Placental pericyte (primary cell): Measurements from ENCODE around the gene NES. TPM values are rescaled to one million over a fixed set of nuclear protein-coding genes. Genes with fewer than 3 reads are reported as not detected.

Experiments used
- total RNA-seq: library from RNA; depleted of rRNA; stranded (reverse); fragments of >200 nt; gene quantifications from 2 replicates; pipeline ENCODE4 v1.2.3, GENCODE V29; 2012

The NES gene
- 2.0 and 69.7 TPM in 2 replicates for total RNA-seq

GRCh38 chr1:156676820-156677615 lies at the start of gene NES:
NES (minus strand) TSS chr1:156677407; CDS start chr1:156677264, 143 bp downstream.

GRCh38 chr1:156705321-156705917 lies 28.2 kb upstream of the NES start, which contains the start of gene CRABP2:
CRABP2 (minus strand) TSS chr1:156705583; CDS start chr1:156705446, 137 bp downstream.

GRCh38 chr1:156641761-156642264 lies 35.4 kb downstream of the NES start, which contains the start of gene BCAN:
BCAN (plus strand) TSS chr1:156642117; CDS start chr1:156646055, 3,938 bp downstream.

GRCh38 chr1:156618853-156619581 lies 58.2 kb downstream of the NES start, which contains the start of gene HAPLN2:
HAPLN2 (plus strand) TSS chr1:156619415; CDS start chr1:156623491, 4,076 bp downstream.

Other genes starting within 250 kb of the NES start
- gene MEF2D, start 176.6 kb downstream of the NES start, total RNA-seq: 23.2 and 29.8 TPM in 2 replicates
- 0.88 and 62.7 TPM in 2 replicates for gene IQGAP3, start 104.8 kb downstream of the NES start, total RNA-seq
- not detected in 2 replicates for gene TTC24, start 97.7 kb downstream of the NES start, total RNA-seq
- gene NAXE, start 85.6 kb downstream of the NES start, total RNA-seq: 41.8 and 56.4 TPM in 2 replicates
- 14.7 and 17.8 TPM in 2 replicates for gene GPATCH4, start 75.9 kb downstream of the NES start, total RNA-seq
- not detected in 2 replicates for gene HAPLN2, start 58.0 kb downstream of the NES start, total RNA-seq
- gene BCAN, start 35.3 kb downstream of the NES start, total RNA-seq: not detected in 2 replicates
- 1.7 and 12.7 TPM in 2 replicates for gene CRABP2, start 28.2 kb upstream of the NES start, total RNA-seq
- 6.7 and 10.1 TPM in 2 replicates for gene METTL25B, start 51.1 kb upstream of the NES start, total RNA-seq
- gene ISG20L2, start 51.4 kb upstream of the NES start, total RNA-seq: 18.2 and 25.9 TPM in 2 replicates
- gene MRPL24, start 63.7 kb upstream of the NES start, total RNA-seq: 20.6 and 37.7 TPM in 2 replicates
- gene HDGF, start 74.3 kb upstream of the NES start, total RNA-seq: 225 and 327 TPM in 2 replicates
- 26.5 and 31.5 TPM in 2 replicates for gene PRCC, start 90.1 kb upstream of the NES start, total RNA-seq
- gene SH2D2A, start 139.4 kb upstream of the NES start, total RNA-seq: 0.14 TPM in 1 of 2 replicates, not detected in the other
- gene INSRR, start 181.7 kb upstream of the NES start, total RNA-seq: not detected in 2 replicates
- not detected in 2 replicates for gene NTRK1, start 183.5 kb upstream of the NES start, total RNA-seq
- 10.1 and 16.2 TPM in 2 replicates for gene PEAR1, start 216.3 kb upstream of the NES start, total RNA-seq
- gene LRRC71, start 243.2 kb upstream of the NES start, total RNA-seq: 0.14 TPM in 1 of 2 replicates, not detected in the other